Chondrocyte (in vitro differentiated cells): ENCODE data around the gene POU2F1. TPM values are rescaled to one million over a fixed set of nuclear protein-coding genes. Genes with fewer than 3 reads are reported as not detected.

Source experiments
- DNase-seq: peaks from one replicate; pipeline ENCODE4 v3.0.0; 2021; ENCODE audit warnings: mixed read lengths, low spot score
- H3K27ac Mint-ChIP-seq: one replicate; pipeline ENCODE4 v1.8.0; 2021; ENCODE audit warnings: mild to moderate bottlenecking, moderate library complexity, mixed read lengths; ENCODE audit not compliant: unreplicated experiment
- H3K27me3 Mint-ChIP-seq: 2 replicates; pipeline ENCODE4 v1.8.0; 2021; ENCODE audit warnings: low read depth, mixed read lengths
- H3K36me3 Mint-ChIP-seq: 2 replicates; pipeline ENCODE4 v1.8.0; 2021; ENCODE audit warnings: low read depth, mixed read lengths
- H3K4me1 Mint-ChIP-seq: 2 replicates; pipeline ENCODE4 v1.8.0; 2021; ENCODE audit warnings: low read depth, mild to moderate bottlenecking, mixed read lengths
- H3K4me3 Mint-ChIP-seq: one replicate; pipeline ENCODE4 v1.8.0; 2021; ENCODE audit warnings: mild to moderate bottlenecking, moderate library complexity, mixed read lengths; ENCODE audit not compliant: unreplicated experiment
- H3K9me3 Mint-ChIP-seq: 2 replicates; pipeline ENCODE4 v1.8.0; 2021; ENCODE audit warnings: low read depth, mixed read lengths
- CTCF ChIP-seq: fragments of 200-600 bp; sonication (generic); IDR thresholded peaks from 2 replicates; pipeline ENCODE4 v1.5.0; 2021; ENCODE audit warnings: antibody characterized with exemption, mild to moderate bottlenecking, moderate library complexity
- total RNA-seq: library from RNA; stranded (reverse); gene quantifications from 3 replicates; pipeline ENCODE4 v1.2.1, GENCODE V29; 2021

The POU2F1 gene
- total RNA-seq, 1 donor from 2014 or later: 13.2 TPM

GRCh38 chr1:167344112-167344511 lies 123.4 kb downstream of the POU2F1 start:
- no peaks in the 10 kb centered on the region for H3K27me3 Mint-ChIP-seq
- no peak overlapping the region for H3K27ac Mint-ChIP-seq
- H3K4me3 Mint-ChIP-seq: no peak overlapping the region
- H3K36me3 Mint-ChIP-seq: peaks cover 5% of the 10 kb centered on the region
- TF ChIP-seq CTCF: no peak
- DNase-seq: no peak
- peaks cover 14% of the 10 kb centered on the region for H3K4me1 Mint-ChIP-seq
- peaks cover 7% of the 10 kb centered on the region for H3K9me3 Mint-ChIP-seq

DNA sequence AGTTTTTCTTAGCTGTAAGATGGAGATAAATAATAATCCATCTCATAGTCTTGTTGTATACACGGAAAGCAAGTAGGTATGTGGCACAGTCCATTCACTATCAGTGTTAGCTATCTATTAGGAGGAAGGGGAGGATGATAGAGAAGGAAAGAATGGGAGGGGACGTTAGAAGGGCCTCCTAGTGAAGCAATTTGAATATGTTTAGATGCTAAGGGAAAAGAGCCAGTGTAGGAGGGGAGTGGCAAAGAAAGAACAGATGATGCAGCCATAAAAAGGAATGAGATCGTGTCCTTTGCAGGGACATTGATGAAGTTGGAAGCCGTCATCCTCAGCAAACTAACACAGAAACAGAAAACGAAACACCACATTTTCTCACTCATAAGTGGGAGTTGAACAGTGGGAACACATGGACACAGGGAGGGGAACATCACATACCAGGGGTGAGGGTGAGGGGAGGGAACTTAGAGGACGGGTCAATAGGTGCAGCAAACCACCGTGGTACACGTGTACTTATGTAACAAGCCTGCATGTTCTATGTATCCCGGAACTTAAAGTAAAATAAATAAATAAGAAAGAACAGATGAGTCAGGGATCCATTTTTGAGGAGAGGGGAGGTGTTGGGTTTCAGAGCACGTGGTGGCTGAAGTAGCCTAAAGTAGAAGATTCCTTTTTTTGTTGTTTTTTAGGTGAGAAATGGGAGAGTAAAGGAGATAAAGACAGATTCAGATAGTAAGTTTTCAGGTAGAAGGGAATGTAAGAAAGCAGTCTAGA lies 124.1 kb downstream of the POU2F1 start:
- H3K27ac Mint-ChIP-seq: no peak overlapping the region
- TF ChIP-seq CTCF: no peak
- DNase-seq: no peak
- no peak overlapping the region for H3K4me3 Mint-ChIP-seq
- H3K4me1 Mint-ChIP-seq: peaks cover 14% of the 10 kb centered on the region
- peaks cover 4% of the 10 kb centered on the region for H3K36me3 Mint-ChIP-seq
- H3K9me3 Mint-ChIP-seq: peaks cover 6% of the 10 kb centered on the region
- H3K27me3 Mint-ChIP-seq: no peaks in the 10 kb centered on the region

GRCh38 chr1:167345386-167345733 lies 124.7 kb downstream of the POU2F1 start:
- no peak for DNase-seq
- H3K9me3 Mint-ChIP-seq: peaks cover 6% of the 10 kb centered on the region
- H3K4me3 Mint-ChIP-seq: no peak overlapping the region
- H3K27me3 Mint-ChIP-seq: no peaks in the 10 kb centered on the region
- peaks cover 14% of the 10 kb centered on the region for H3K4me1 Mint-ChIP-seq
- no peak overlapping the region for H3K27ac Mint-ChIP-seq
- no peak for TF ChIP-seq CTCF
- peaks cover 4% of the 10 kb centered on the region for H3K36me3 Mint-ChIP-seq

- no peak for DNase-seq
- Mint-ChIP-seq H3K9me3 (peaks cover 12% of the 10 kb centered on the region), H3K4me1 (peaks cover 4% of the 10 kb centered on the region), H3K27me3 (no peaks in the 10 kb centered on the region), H3K36me3 (no peaks in the 10 kb centered on the region), H3K4me3 (no peak overlapping the region), H3K27ac (no peak overlapping the region)
- TF ChIP-seq CTCF: no peak
Measured at GRCh38 chr1:167357305-167357704, 136.6 kb downstream of the POU2F1 start.

DNA sequence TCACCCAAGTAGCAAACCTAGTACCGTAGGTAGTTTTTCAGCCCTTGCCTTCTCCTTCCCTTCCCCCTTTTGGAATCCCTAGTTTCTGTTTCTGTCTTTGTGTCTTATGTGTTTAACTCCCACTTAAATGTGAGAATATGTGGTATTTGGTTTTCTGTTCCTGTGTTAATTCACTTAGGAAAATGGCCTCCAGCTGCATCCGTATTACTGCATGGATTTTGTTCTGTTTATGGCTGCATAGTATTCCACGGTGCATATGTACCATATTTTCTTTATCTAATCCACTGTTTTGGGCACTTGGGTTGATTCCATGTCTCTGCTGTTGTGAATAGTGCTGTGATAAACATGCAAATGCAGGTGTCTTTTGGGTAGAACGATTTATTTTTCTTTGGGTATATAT lies 138.6 kb downstream of the POU2F1 start:
- no peak overlapping the region for H3K4me3 Mint-ChIP-seq
- no peaks in the 10 kb centered on the region for H3K27me3 Mint-ChIP-seq
- DNase-seq: no peak
- H3K36me3 Mint-ChIP-seq: no peaks in the 10 kb centered on the region
- no peak overlapping the region for H3K27ac Mint-ChIP-seq
- peaks cover 4% of the 10 kb centered on the region for H3K4me1 Mint-ChIP-seq
- no peak for TF ChIP-seq CTCF
- peaks cover 12% of the 10 kb centered on the region for H3K9me3 Mint-ChIP-seq
